HepG2 (cell line): Measurements from ENCODE around the gene GSDMA. TPM values are rescaled to one million over a fixed set of nuclear protein-coding genes. Genes with fewer than 3 reads are reported as not detected.
A peak's percentile ranks its signal among the peaks of the same experiment; 100 is the strongest.

Experiments
- ARNT2 ChIP-seq: sonication (generic); formaldehyde crosslinking; IDR thresholded peaks from 2 replicates; pipeline ENCODE4 v1.8.0; 2022; ENCODE audit warnings: mild to moderate bottlenecking, low read depth, missing genetic modification reagents, moderate library complexity
- ATF1 ChIP-seq: IDR thresholded peaks from 2 replicates; pipeline ENCODE4 v1.6.1; 2016; ENCODE audit warnings: mild to moderate bottlenecking, control low read depth
- BRD4 ChIP-seq: sonication (generic); formaldehyde crosslinking; IDR thresholded peaks from 2 replicates; pipeline ENCODE4 v1.4.0; 2020; ENCODE audit warnings: missing genetic modification reagents
- EP300 ChIP-seq, 3 experiments: sonication (generic) in 1 of 3; formaldehyde crosslinking in 1 of 3; IDR thresholded peaks; 2 replicates each; pipeline versions ENCODE4 v1.5.1 to v1.6.1; 2011 to 2020; ENCODE audit warnings: low read depth in 2 of 3, low read length in 2 of 3, borderline replicate concordance in 1 of 3, improper control_type of control experiment in 1 of 3, mild to moderate bottlenecking in 1 of 3, missing genetic modification reagents in 1 of 3, moderate library complexity in 1 of 3
- GLI4 ChIP-seq: sonication (generic); formaldehyde crosslinking; IDR thresholded peaks from 2 replicates; pipeline ENCODE4 v1.5.1; 2020; ENCODE audit warnings: missing genetic modification reagents, mild to moderate bottlenecking, moderate library complexity, borderline replicate concordance
- HES4 ChIP-seq: sonication (generic); formaldehyde crosslinking; IDR thresholded peaks from 2 replicates; pipeline ENCODE4 v1.9.0; 2021; ENCODE audit warnings: mild to moderate bottlenecking, missing genetic modification reagents, borderline replicate concordance
- KAT8 ChIP-seq: IDR thresholded peaks from 2 replicates; pipeline ENCODE4 v1.6.1; 2016; ENCODE audit warnings: missing genetic modification reagents, missing compliant biosample characterization
- RFX5 ChIP-seq: IDR thresholded peaks from 2 replicates; pipeline ENCODE4 v1.6.1; 2011; ENCODE audit warnings: low read depth, low read length, improper control_type of control experiment
- SRSF4 ChIP-seq: fragments of 200-400 bp; formaldehyde crosslinking; IDR thresholded peaks from one replicate; pipeline ENCODE4 v1.6.1; 2018; ENCODE audit warnings: mild to moderate bottlenecking, low read depth, low read length, moderate library complexity; ENCODE audit not compliant: poor library complexity, severe bottlenecking
- TEAD2 ChIP-seq: sonication (generic); formaldehyde crosslinking; IDR thresholded peaks from 2 replicates; pipeline ENCODE4 v1.9.0; 2021; ENCODE audit warnings: missing genetic modification reagents
- ZBTB3 ChIP-seq: sonication (generic); formaldehyde crosslinking; IDR thresholded peaks from 2 replicates; pipeline ENCODE4 v1.4.0; 2020; ENCODE audit warnings: low read depth, mild to moderate bottlenecking, moderate library complexity, missing genetic modification reagents, borderline replicate concordance
- ZNF17 ChIP-seq: sonication (generic); formaldehyde crosslinking; IDR thresholded peaks from 2 replicates; pipeline ENCODE4 v1.5.0; 2020; ENCODE audit warnings: mild to moderate bottlenecking, missing genetic modification reagents
- ZNF230 ChIP-seq: sonication (generic); formaldehyde crosslinking; IDR thresholded peaks from 2 replicates; pipeline ENCODE4 v1.4.0; 2020; ENCODE audit warnings: mild to moderate bottlenecking, missing genetic modification reagents
- ZNF496 ChIP-seq: sonication (generic); formaldehyde crosslinking; IDR thresholded peaks from 2 replicates; pipeline ENCODE4 v1.8.1; 2023; ENCODE audit warnings: mild to moderate bottlenecking, moderate library complexity, missing genetic modification reagents; ENCODE audit not compliant: insufficient replicate concordance
- ZNF724P ChIP-seq: sonication (generic); formaldehyde crosslinking; IDR thresholded peaks from 2 replicates; pipeline ENCODE4 v1.8.0; 2022; ENCODE audit warnings: missing genetic modification reagents, borderline replicate concordance
- ZNF766 ChIP-seq: sonication (generic); formaldehyde crosslinking; IDR thresholded peaks from 2 replicates; pipeline ENCODE4 v1.5.0; 2020; ENCODE audit warnings: missing genetic modification reagents, borderline replicate concordance
- ZSCAN31 ChIP-seq: sonication (generic); formaldehyde crosslinking; IDR thresholded peaks from 2 replicates; pipeline ENCODE4 v1.5.0; 2020; ENCODE audit warnings: low read depth, mild to moderate bottlenecking, missing genetic modification reagents
- polyA plus RNA-seq, 8 experiments: library from polyadenylated mRNA; depleted of rRNA in 3 of 8; stranded (reverse) in 7 of 8; unstranded in 1 of 8; fragments of >200 nt; fragmentation: Illumina TruSeq in 4 of 8; extraction: Trizol in 4 of 8; gene quantifications; 2 replicates each; pipeline versions ENCODE4 v1.2.1 to v1.2.3, GENCODE V29; 2011 to 2016; ENCODE audit warnings: low read depth in 4 of 8, missing spikeins in 1 of 8, mixed read lengths in 1 of 8; ENCODE audit not compliant: insufficient read depth in 1 of 8
- total RNA-seq, 5 experiments: library from RNA; depleted of rRNA; stranded (reverse); fragments of >200 nt; fragmentation: Illumina TruSeq; extraction: Trizol; gene quantifications; 2 replicates each; pipeline ENCODE4 v1.2.3, GENCODE V29; 2016; ENCODE audit warnings: low read depth in 1 of 5
- TF ChIP-seq, protein P1 (sequence below): sonication (generic); formaldehyde crosslinking; IDR thresholded peaks from 2 replicates; pipeline ENCODE4 v1.4.0; 2020; ENCODE audit warnings: missing genetic modification reagents, borderline replicate concordance
- TF ChIP-seq, protein P2 (sequence below): sonication (generic); formaldehyde crosslinking; IDR thresholded peaks from 2 replicates; pipeline ENCODE4 v1.4.0; 2020; ENCODE audit warnings: missing genetic modification reagents, mild to moderate bottlenecking, borderline replicate concordance
- TF ChIP-seq, protein P3 (sequence below): sonication (generic); formaldehyde crosslinking; IDR thresholded peaks from 2 replicates; pipeline ENCODE4 v1.4.0; 2020; ENCODE audit warnings: missing genetic modification reagents, borderline replicate concordance

The GSDMA gene
- total and polyA plus RNA-seq, 2 of the 13 experiments (the other 11 are each of a cell fraction or from before 2014, with no cell fraction given): not detected

DNA sequence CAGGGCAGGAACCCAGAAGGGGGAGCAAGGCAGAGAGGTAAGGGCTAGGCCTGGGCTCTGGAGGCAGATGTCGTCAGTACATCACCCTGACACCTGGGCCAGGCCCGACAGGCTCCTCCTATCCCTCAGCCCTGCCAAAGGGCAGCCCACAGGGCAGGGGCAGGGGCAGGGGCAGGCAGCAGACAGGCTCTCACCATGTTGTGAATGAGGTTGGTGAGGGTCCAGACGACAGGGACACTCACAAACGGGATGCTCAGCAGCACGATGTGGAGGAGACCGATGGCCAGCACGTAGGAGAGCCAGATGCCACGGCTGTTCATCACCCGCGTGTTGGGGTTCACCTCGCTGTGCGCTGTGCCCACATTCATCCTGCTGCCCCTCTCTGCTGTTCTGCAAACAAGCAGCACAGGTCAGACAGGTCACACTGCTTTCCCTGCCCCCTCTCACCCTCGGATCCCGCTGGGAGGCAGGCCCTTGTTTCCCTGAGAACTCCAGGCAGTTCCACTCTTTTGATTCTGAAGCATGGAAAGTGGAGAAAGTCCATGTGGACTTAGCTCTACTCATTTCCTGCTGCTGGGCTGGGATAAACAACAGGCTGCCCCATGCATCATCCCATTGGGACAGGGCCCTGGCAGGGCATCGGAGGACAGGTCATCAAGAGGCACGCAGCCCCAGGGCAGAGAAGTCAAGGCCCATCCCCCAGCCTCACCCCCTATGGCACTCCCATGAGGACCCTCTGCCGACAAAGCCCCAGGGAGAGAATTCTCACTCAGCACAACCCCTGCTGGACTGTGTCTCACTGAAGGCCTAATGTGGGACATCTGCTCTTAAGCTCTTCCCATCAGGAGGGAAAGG lies 38.7 kb upstream of the GSDMA start (continued):
- TF ChIP-seq, protein P1, sequence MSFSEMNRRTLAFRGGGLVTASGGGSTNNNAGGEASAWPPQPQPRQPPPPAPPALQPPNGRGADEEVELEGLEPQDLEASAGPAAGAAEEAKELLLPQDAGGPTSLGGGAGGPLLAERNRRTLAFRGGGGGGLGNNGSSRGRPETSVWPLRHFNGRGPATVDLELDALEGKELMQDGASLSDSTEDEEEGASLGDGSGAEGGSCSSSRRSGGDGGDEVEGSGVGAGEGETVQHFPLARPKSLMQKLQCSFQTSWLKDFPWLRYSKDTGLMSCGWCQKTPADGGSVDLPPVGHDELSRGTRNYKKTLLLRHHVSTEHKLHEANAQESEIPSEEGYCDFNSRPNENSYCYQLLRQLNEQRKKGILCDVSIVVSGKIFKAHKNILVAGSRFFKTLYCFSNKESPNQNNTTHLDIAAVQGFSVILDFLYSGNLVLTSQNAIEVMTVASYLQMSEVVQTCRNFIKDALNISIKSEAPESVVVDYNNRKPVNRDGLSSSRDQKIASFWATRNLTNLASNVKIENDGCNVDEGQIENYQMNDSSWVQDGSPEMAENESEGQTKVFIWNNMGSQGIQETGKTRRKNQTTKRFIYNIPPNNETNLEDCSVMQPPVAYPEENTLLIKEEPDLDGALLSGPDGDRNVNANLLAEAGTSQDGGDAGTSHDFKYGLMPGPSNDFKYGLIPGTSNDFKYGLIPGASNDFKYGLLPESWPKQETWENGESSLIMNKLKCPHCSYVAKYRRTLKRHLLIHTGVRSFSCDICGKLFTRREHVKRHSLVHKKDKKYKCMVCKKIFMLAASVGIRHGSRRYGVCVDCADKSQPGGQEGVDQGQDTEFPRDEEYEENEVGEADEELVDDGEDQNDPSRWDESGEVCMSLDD (CRISPR knock-in tag): peak; percentile 97; the same call in 1 of the 2 replicates
- TF ChIP-seq ZBTB3 (CRISPR knock-in tag) (peak; percentile 96), TEAD2 (no peak), KAT8 (CRISPR knock-in tag) (peak; percentile 94), RFX5 (no peak; the same call in 1 of the 2 replicates), BRD4 (peak; percentile 88), ZNF724P (CRISPR knock-in tag) (peak; percentile 94; the same call in 1 of the 2 replicates), SRSF4 (no peak), ARNT2 (peak; percentile 99), ZNF766 (peak; percentile 99; the same call in 1 of the 2 replicates), ZNF496 (CRISPR knock-in tag) (no peak), EP300 (IDR thresholded peaks at IDR 0.05; ENCODE audit: low read depth in 2 of 2, low read length in 2 of 2) (peak in 1 of 2 experiments; percentile 92; a peak in 2 of 4 replicates), EP300 (CRISPR knock-in tag; IDR thresholded peaks at IDR 0.05; ENCODE audit: borderline replicate concordance) (peak; percentile 98), ZNF17 (CRISPR knock-in tag) (peak; percentile 42; the same call in 1 of the 2 replicates), ZNF230 (peak; percentile 97), ZSCAN31 (CRISPR knock-in tag) (peak; percentile 98), ATF1 (CRISPR knock-in tag) (peak; percentile 69), HES4 (no peak), GLI4 (CRISPR knock-in tag) (peak; percentile 86; the same call in 1 of the 2 replicates)
- TF ChIP-seq, protein P2, sequence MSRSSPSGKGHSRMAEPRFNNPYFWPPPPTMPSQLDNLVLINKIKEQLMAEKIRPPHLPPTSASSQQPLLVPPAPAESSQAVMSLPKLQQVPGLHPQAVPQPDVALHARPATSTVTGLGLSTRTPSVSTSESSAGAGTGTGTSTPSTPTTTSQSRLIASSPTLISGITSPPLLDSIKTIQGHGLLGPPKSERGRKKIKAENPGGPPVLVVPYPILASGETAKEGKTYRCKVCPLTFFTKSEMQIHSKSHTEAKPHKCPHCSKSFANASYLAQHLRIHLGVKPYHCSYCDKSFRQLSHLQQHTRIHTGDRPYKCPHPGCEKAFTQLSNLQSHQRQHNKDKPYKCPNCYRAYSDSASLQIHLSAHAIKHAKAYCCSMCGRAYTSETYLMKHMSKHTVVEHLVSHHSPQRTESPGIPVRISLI (CRISPR knock-in tag): peak; percentile 61; the same call in 1 of the 2 replicates
- TF ChIP-seq, protein P3, sequence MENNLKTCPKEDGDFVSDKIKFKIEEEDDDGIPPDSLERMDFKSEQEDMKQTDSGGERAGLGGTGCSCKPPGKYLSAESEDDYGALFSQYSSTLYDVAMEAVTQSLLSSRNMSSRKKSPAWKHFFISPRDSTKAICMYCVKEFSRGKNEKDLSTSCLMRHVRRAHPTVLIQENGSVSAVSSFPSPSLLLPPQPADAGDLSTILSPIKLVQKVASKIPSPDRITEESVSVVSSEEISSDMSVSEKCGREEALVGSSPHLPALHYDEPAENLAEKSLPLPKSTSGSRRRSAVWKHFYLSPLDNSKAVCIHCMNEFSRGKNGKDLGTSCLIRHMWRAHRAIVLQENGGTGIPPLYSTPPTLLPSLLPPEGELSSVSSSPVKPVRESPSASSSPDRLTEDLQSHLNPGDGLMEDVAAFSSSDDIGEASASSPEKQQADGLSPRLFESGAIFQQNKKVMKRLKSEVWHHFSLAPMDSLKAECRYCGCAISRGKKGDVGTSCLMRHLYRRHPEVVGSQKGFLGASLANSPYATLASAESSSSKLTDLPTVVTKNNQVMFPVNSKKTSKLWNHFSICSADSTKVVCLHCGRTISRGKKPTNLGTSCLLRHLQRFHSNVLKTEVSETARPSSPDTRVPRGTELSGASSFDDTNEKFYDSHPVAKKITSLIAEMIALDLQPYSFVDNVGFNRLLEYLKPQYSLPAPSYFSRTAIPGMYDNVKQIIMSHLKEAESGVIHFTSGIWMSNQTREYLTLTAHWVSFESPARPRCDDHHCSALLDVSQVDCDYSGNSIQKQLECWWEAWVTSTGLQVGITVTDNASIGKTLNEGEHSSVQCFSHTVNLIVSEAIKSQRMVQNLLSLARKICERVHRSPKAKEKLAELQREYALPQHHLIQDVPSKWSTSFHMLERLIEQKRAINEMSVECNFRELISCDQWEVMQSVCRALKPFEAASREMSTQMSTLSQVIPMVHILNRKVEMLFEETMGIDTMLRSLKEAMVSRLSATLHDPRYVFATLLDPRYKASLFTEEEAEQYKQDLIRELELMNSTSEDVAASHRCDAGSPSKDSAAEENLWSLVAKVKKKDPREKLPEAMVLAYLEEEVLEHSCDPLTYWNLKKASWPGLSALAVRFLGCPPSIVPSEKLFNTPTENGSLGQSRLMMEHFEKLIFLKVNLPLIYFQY: peak; percentile 96
